ENCODE results near the gene COL25A1. TPM values are rescaled to one million over a fixed set of nuclear protein-coding genes. Genes with fewer than 3 reads are reported as not detected.

COL25A1 gene
- total RNA-seq, 1 donor from 2014 or later, result 10.4 TPM

- Mint-ChIP-seq H3K27me3 (ENCODE audit: low read depth, unreplicated experiment) (no peaks in the 10 kb centered on the region), H3K4me1 (ENCODE audit: low read depth, unreplicated experiment) (peaks cover 12% of the 10 kb centered on the region), H3K4me3 (ENCODE audit: unreplicated experiment) (no peak overlapping the region), H3K36me3 (ENCODE audit: low read depth, unreplicated experiment) (no peaks in the 10 kb centered on the region), H3K9me3 (ENCODE audit: unreplicated experiment) (peaks cover 4% of the 10 kb centered on the region), H3K27ac (ENCODE audit: unreplicated experiment) (no peak overlapping the region)
- FAIRE-seq, result no peak
- Histone ChIP-seq H3K79me2 (ENCODE audit: insufficient read depth, low read length) (no peaks in the 10 kb centered on the region), H3K27ac (ENCODE audit: low read depth, low read length) (no peak overlapping the region), H3K36me3 (ENCODE audit: insufficient read depth, low read length) (no peaks in the 10 kb centered on the region), H3K4me1 (ENCODE audit: insufficient read depth, low read length) (no peaks in the 10 kb centered on the region), H4K20me1 (ENCODE audit: insufficient read depth, low read length) (no peaks in the 10 kb centered on the region), H3K9ac (ENCODE audit: low read length) (no peak overlapping the region), H3K9me3 (ENCODE audit: insufficient read depth, low read depth, low read length) (no peaks in the 10 kb centered on the region), H3K4me2 (ENCODE audit: low read length) (no peak overlapping the region), H3K4me3 (ENCODE audit: insufficient read depth, low read depth, low read length) (no peak overlapping the region), H2AFZ (ENCODE audit: low read depth, low read length) (no peak overlapping the region), H3K27me3 (ENCODE audit: insufficient read depth, low read length) (no peaks in the 10 kb centered on the region)
- no peak for DNase-seq (ENCODE audit: low read depth)
- TF ChIP-seq EZH2 (IDR thresholded peaks at IDR 0.05; ENCODE audit: insufficient read depth, low read length) (no peak), CTCF (IDR thresholded peaks at IDR 0.05; ENCODE audit: insufficient read depth, low read depth, low read length) (no peak)
Measured at GRCh38 chr4:109248322-109248900, 54.0 kb downstream of the COL25A1 start.

GRCh38 chr4:109243871-109244270 lies 58.6 kb downstream of the COL25A1 start:
- Histone ChIP-seq H3K4me1 (ENCODE audit: insufficient read depth, low read length) (no peaks in the 10 kb centered on the region), H3K79me2 (ENCODE audit: insufficient read depth, low read length) (no peaks in the 10 kb centered on the region), H3K9ac (ENCODE audit: low read length) (no peak overlapping the region), H3K36me3 (ENCODE audit: insufficient read depth, low read length) (no peaks in the 10 kb centered on the region), H3K4me3 (ENCODE audit: insufficient read depth, low read depth, low read length) (no peak overlapping the region), H4K20me1 (ENCODE audit: insufficient read depth, low read length) (no peaks in the 10 kb centered on the region), H3K27ac (ENCODE audit: low read depth, low read length) (no peak overlapping the region), H3K4me2 (ENCODE audit: low read length) (no peak overlapping the region), H2AFZ (ENCODE audit: low read depth, low read length) (no peak overlapping the region), H3K27me3 (ENCODE audit: insufficient read depth, low read length) (no peaks in the 10 kb centered on the region), H3K9me3 (ENCODE audit: insufficient read depth, low read depth, low read length) (no peaks in the 10 kb centered on the region)
- Mint-ChIP-seq H3K4me3 (ENCODE audit: unreplicated experiment) (no peak overlapping the region), H3K27me3 (ENCODE audit: low read depth, unreplicated experiment) (no peaks in the 10 kb centered on the region), H3K36me3 (ENCODE audit: low read depth, unreplicated experiment) (peaks cover 2% of the 10 kb centered on the region), H3K4me1 (ENCODE audit: low read depth, unreplicated experiment) (peaks cover 7% of the 10 kb centered on the region), H3K9me3 (ENCODE audit: unreplicated experiment) (no peaks in the 10 kb centered on the region), H3K27ac (ENCODE audit: unreplicated experiment) (peak overlapping the region; percentile 15)
- TF ChIP-seq CTCF (IDR thresholded peaks at IDR 0.05; ENCODE audit: insufficient read depth, low read depth, low read length), result no peak
- TF ChIP-seq EZH2 (IDR thresholded peaks at IDR 0.05; ENCODE audit: insufficient read depth, low read length), result no peak
- DNase-seq (ENCODE audit: low read depth) (no peak), FAIRE-seq (no peak)

GRCh38 chr4:109238746-109239145 lies 63.7 kb downstream of the COL25A1 start:
- Mint-ChIP-seq H3K27ac (ENCODE audit: unreplicated experiment) (no peak overlapping the region), H3K9me3 (ENCODE audit: unreplicated experiment) (no peaks in the 10 kb centered on the region), H3K4me3 (ENCODE audit: unreplicated experiment) (no peak overlapping the region), H3K36me3 (ENCODE audit: low read depth, unreplicated experiment) (peaks cover 5% of the 10 kb centered on the region), H3K27me3 (ENCODE audit: low read depth, unreplicated experiment) (no peaks in the 10 kb centered on the region), H3K4me1 (ENCODE audit: low read depth, unreplicated experiment) (peaks cover under 1% of the 10 kb centered on the region)
- no peaks in the 10 kb centered on the region for H3K79me2 ChIP-seq (ENCODE audit: insufficient read depth, low read length)
- no peak for FAIRE-seq
- H2AFZ ChIP-seq (ENCODE audit: low read depth, low read length), result no peak overlapping the region
- no peak overlapping the region for H3K9ac ChIP-seq (ENCODE audit: low read length)
- H3K4me3 ChIP-seq (ENCODE audit: insufficient read depth, low read depth, low read length), result no peak overlapping the region
- no peak overlapping the region for H3K27ac ChIP-seq (ENCODE audit: low read depth, low read length)
- no peak for DNase-seq (ENCODE audit: low read depth)
- H3K27me3 ChIP-seq (ENCODE audit: insufficient read depth, low read length), result no peaks in the 10 kb centered on the region
- TF ChIP-seq EZH2 (IDR thresholded peaks at IDR 0.05; ENCODE audit: insufficient read depth, low read length), result no peak
- no peak for TF ChIP-seq CTCF (IDR thresholded peaks at IDR 0.05; ENCODE audit: insufficient read depth, low read depth, low read length)
- no peaks in the 10 kb centered on the region for H3K4me1 ChIP-seq (ENCODE audit: insufficient read depth, low read length)
- H3K4me2 ChIP-seq (ENCODE audit: low read length), result no peak overlapping the region
- H4K20me1 ChIP-seq (ENCODE audit: insufficient read depth, low read length), result no peaks in the 10 kb centered on the region
- no peaks in the 10 kb centered on the region for H3K36me3 ChIP-seq (ENCODE audit: insufficient read depth, low read length)
- no peaks in the 10 kb centered on the region for H3K9me3 ChIP-seq (ENCODE audit: insufficient read depth, low read depth, low read length)

All from astrocyte (in vitro differentiated cells and primary cell).